ENCODE results near the gene RNF26.

- TF ChIP-seq ZBTB40 (IDR thresholded peaks at IDR 0.05; ENCODE audit: borderline replicate concordance) (no peak), EP300 (IDR thresholded peaks at IDR 0.05; ENCODE audit: borderline replicate concordance in 1 of 2, control insufficient read depth in 1 of 2, low read depth in 2 of 2, low read length in 2 of 2) (no peak), JUND (IDR thresholded peaks at IDR 0.05; ENCODE audit: low read depth, low read length) (no peak), CHD1 (IDR thresholded peaks at IDR 0.05; ENCODE audit: low read depth, low read length) (no peak), SREBF1 (IDR thresholded peaks at IDR 0.05; ENCODE audit: low read length) (no peak), POLR2A (IDR thresholded peaks at IDR 0.05; ENCODE audit: low read depth, low read length) (no peak), POLR2AphosphoS5 (IDR thresholded peaks at IDR 0.05; ENCODE audit: low read length) (no peak), MYC (IDR thresholded peaks at IDR 0.05; ENCODE audit: insufficient read depth, insufficient read length, insufficient replicate concordance, low read length, severe bottlenecking) (no peak), EZH2 (IDR thresholded peaks at IDR 0.05; ENCODE audit: borderline replicate concordance, control insufficient read depth, low read depth, low read length) (no peak), HDAC2 (IDR thresholded peaks at IDR 0.05) (no peak), SIN3A (IDR thresholded peaks at IDR 0.05; ENCODE audit: low read depth, low read length) (no peak)
Measured at GRCh38 chr11:119373921-119374631, 39.7 kb downstream of the RNF26 start.
